ENCODE data around the gene VWA8. TPM values are rescaled to one million over a fixed set of nuclear protein-coding genes. Genes with fewer than 3 reads are reported as not detected.
"Not testable (repeated sequence)": the region's sequence is repeated elsewhere in the genome, so short reads cannot be mapped to it uniquely, and the experiment has no call there.

VWA8 gene
- total RNA-seq, 1 donor from 2014 or later, result 15.8 TPM

- peaks cover 6% of the 10 kb centered on the region for H3K36me3 Mint-ChIP-seq (ENCODE audit: unreplicated experiment)
- H3K27me3 Mint-ChIP-seq (ENCODE audit: unreplicated experiment), result no peaks in the 10 kb centered on the region
- H3K4me1 Mint-ChIP-seq (ENCODE audit: unreplicated experiment), result peaks cover 21% of the 10 kb centered on the region
- no peak for DNase-seq (ENCODE audit: extremely low spot score, unreplicated experiment)
- no peak overlapping the region for H3K27ac Mint-ChIP-seq (ENCODE audit: unreplicated experiment)
- H3K9me3 Mint-ChIP-seq (ENCODE audit: unreplicated experiment), result no peaks in the 10 kb centered on the region
- H3K4me3 Mint-ChIP-seq (ENCODE audit: unreplicated experiment), result no peak overlapping the region
- no peak for TF ChIP-seq CTCF (IDR thresholded peaks at IDR 0.05)
Measured at GRCh38 chr13:41641961-41642360, 318.9 kb downstream of the VWA8 start.

- no peak overlapping the region for H3K4me3 Mint-ChIP-seq (ENCODE audit: unreplicated experiment)
- H3K9me3 Mint-ChIP-seq (ENCODE audit: unreplicated experiment), result no peaks in the 10 kb centered on the region
- H3K27me3 Mint-ChIP-seq (ENCODE audit: unreplicated experiment), result no peaks in the 10 kb centered on the region
- peaks cover 21% of the 10 kb centered on the region for H3K4me1 Mint-ChIP-seq (ENCODE audit: unreplicated experiment)
- DNase-seq (ENCODE audit: extremely low spot score, unreplicated experiment), result no peak
- TF ChIP-seq CTCF (IDR thresholded peaks at IDR 0.05), result no peak
- no peak overlapping the region for H3K27ac Mint-ChIP-seq (ENCODE audit: unreplicated experiment)
- peaks cover 6% of the 10 kb centered on the region for H3K36me3 Mint-ChIP-seq (ENCODE audit: unreplicated experiment)
Measured at GRCh38 chr13:41641429-41641828, 319.5 kb downstream of the VWA8 start.

GRCh38 chr13:41639955-41640780 is 320.7 kb downstream of the VWA8 start:
- peaks cover 14% of the 10 kb centered on the region for H3K4me1 Mint-ChIP-seq (ENCODE audit: unreplicated experiment)
- no peak overlapping the region for H3K27ac Mint-ChIP-seq (ENCODE audit: unreplicated experiment)
- H3K36me3 Mint-ChIP-seq (ENCODE audit: unreplicated experiment), result peaks cover 6% of the 10 kb centered on the region
- no peak for DNase-seq (ENCODE audit: extremely low spot score, unreplicated experiment)
- no peaks in the 10 kb centered on the region for H3K27me3 Mint-ChIP-seq (ENCODE audit: unreplicated experiment)
- no peak for TF ChIP-seq CTCF (IDR thresholded peaks at IDR 0.05)
- no peak overlapping the region for H3K4me3 Mint-ChIP-seq (ENCODE audit: unreplicated experiment)
- H3K9me3 Mint-ChIP-seq (ENCODE audit: unreplicated experiment), result no peaks in the 10 kb centered on the region

- Mint-ChIP-seq H3K9me3 (ENCODE audit: unreplicated experiment) (no peaks in the 10 kb centered on the region), H3K27ac (ENCODE audit: unreplicated experiment) (no peak overlapping the region), H3K27me3 (ENCODE audit: unreplicated experiment) (no peaks in the 10 kb centered on the region), H3K4me3 (ENCODE audit: unreplicated experiment) (no peak overlapping the region), H3K36me3 (ENCODE audit: unreplicated experiment) (peaks cover 6% of the 10 kb centered on the region), H3K4me1 (ENCODE audit: unreplicated experiment) (peaks cover 6% of the 10 kb centered on the region)
- no peak for TF ChIP-seq CTCF (IDR thresholded peaks at IDR 0.05)
- no peak for DNase-seq (ENCODE audit: extremely low spot score, unreplicated experiment)
Measured at GRCh38 chr13:41639237-41639904, 321.5 kb downstream of the VWA8 start.

- Mint-ChIP-seq H3K36me3 (ENCODE audit: unreplicated experiment) (peaks cover 3% of the 10 kb centered on the region), H3K4me3 (ENCODE audit: unreplicated experiment) (no peak overlapping the region), H3K9me3 (ENCODE audit: unreplicated experiment) (no peaks in the 10 kb centered on the region), H3K4me1 (ENCODE audit: unreplicated experiment) (no peaks in the 10 kb centered on the region), H3K27me3 (ENCODE audit: unreplicated experiment) (no peaks in the 10 kb centered on the region), H3K27ac (ENCODE audit: unreplicated experiment) (no peak overlapping the region)
- no peak for DNase-seq (ENCODE audit: extremely low spot score, unreplicated experiment)
- no peak for TF ChIP-seq CTCF (IDR thresholded peaks at IDR 0.05)
Measured at GRCh38 chr13:41637586-41637985, 323.3 kb downstream of the VWA8 start.

GRCh38 chr13:41637032-41637431 is 323.9 kb downstream of the VWA8 start:
- H3K9me3 Mint-ChIP-seq (ENCODE audit: unreplicated experiment); DNase-seq (ENCODE audit: extremely low spot score, unreplicated experiment); H3K4me1 Mint-ChIP-seq (ENCODE audit: unreplicated experiment); H3K27ac Mint-ChIP-seq (ENCODE audit: unreplicated experiment); H3K36me3 Mint-ChIP-seq (ENCODE audit: unreplicated experiment); H3K27me3 Mint-ChIP-seq (ENCODE audit: unreplicated experiment); H3K4me3 Mint-ChIP-seq (ENCODE audit: unreplicated experiment): not testable (repeated sequence)

- H3K36me3 Mint-ChIP-seq (ENCODE audit: unreplicated experiment); H3K4me3 Mint-ChIP-seq (ENCODE audit: unreplicated experiment); H3K27me3 Mint-ChIP-seq (ENCODE audit: unreplicated experiment); H3K4me1 Mint-ChIP-seq (ENCODE audit: unreplicated experiment); H3K9me3 Mint-ChIP-seq (ENCODE audit: unreplicated experiment); DNase-seq (ENCODE audit: extremely low spot score, unreplicated experiment); H3K27ac Mint-ChIP-seq (ENCODE audit: unreplicated experiment): not testable (repeated sequence)
Measured at GRCh38 chr13:41636590-41636989, 324.3 kb downstream of the VWA8 start.
